ENCODE results near the gene IQCM.
"Not testable (repeated sequence)": the region's sequence is repeated elsewhere in the genome, so short reads cannot be mapped to it uniquely, and the experiment has no call there.

The IQCM gene

GRCh38 chr4:149426461-149426860, 389.2 kb downstream of the IQCM start:
- DNase-seq, result no peak

GRCh38 chr4:149409555-149409962, 406.1 kb downstream of the IQCM start:
- DNase-seq, result no peak

- no peak for DNase-seq
These were observed 406.5 kb downstream of the IQCM start for GRCh38 chr4:149409146-149409545.

- no peak for DNase-seq
These were observed 411.5 kb downstream of the IQCM start for GRCh38 chr4:149404143-149404542.

- DNase-seq, result no peak
These were observed 412.6 kb downstream of the IQCM start for GRCh38 chr4:149403081-149403480.

GRCh38 chr4:149398993-149399392, 416.6 kb downstream of the IQCM start:
- no peak for DNase-seq

GRCh38 chr4:149370785-149371420, 444.7 kb downstream of the IQCM start:
- peak; percentile 27 for DNase-seq

GRCh38 chr4:149370002-149370401, 445.6 kb downstream of the IQCM start:
- no peak for DNase-seq

GRCh38 chr4:149353241-149353640, 462.4 kb downstream of the IQCM start:
- DNase-seq, result no peak

GRCh38 chr4:149349541-149349940, 466.1 kb downstream of the IQCM start:
- no peak for DNase-seq

- no peak for DNase-seq
These were observed 468.5 kb downstream of the IQCM start for GRCh38 chr4:149347139-149347538.

- no peak for DNase-seq
These were observed 470.2 kb downstream of the IQCM start for GRCh38 chr4:149345424-149345823.

GRCh38 chr4:149344436-149344835, 471.2 kb downstream of the IQCM start:
- no peak for DNase-seq

- no peak for DNase-seq
These were observed 472.0 kb downstream of the IQCM start for GRCh38 chr4:149343614-149344013.

- DNase-seq, result not testable (repeated sequence)
These were observed 474.5 kb downstream of the IQCM start for GRCh38 chr4:149341117-149341516.

GRCh38 chr4:149328161-149328560, 487.5 kb downstream of the IQCM start:
- DNase-seq, result no peak

- no peak for DNase-seq
These were observed 493.4 kb downstream of the IQCM start for GRCh38 chr4:149322203-149322602.

GRCh38 chr4:149321438-149321837, 494.2 kb downstream of the IQCM start:
- DNase-seq, result no peak

GRCh38 chr4:149311076-149311475, 504.6 kb downstream of the IQCM start:
- DNase-seq, result no peak

- DNase-seq, result no peak
These were observed 509.1 kb downstream of the IQCM start for GRCh38 chr4:149306537-149306936.
